Fibroblast of villous mesenchyme (primary cell): ENCODE data around the gene ZBTB25. TPM values are rescaled to one million over a fixed set of nuclear protein-coding genes. Genes with fewer than 3 reads are reported as not detected.

Source experiments
- DNase-seq: peaks from one replicate; pipeline ENCODE4 v3.0.0-alpha.2; 2010; ENCODE audit warnings: low read depth
- H3K4me3 ChIP-seq: 2 replicates; pipeline ENCODE4 v1.5.1; 2011; ENCODE audit warnings: low read depth, mild to moderate bottlenecking, low read length
- CTCF ChIP-seq: IDR thresholded peaks from 2 replicates; pipeline ENCODE4 v1.5.1; 2012; ENCODE audit warnings: low read depth, mild to moderate bottlenecking, low read length; ENCODE audit not compliant: insufficient read depth
- total RNA-seq: library from RNA; depleted of rRNA; stranded (reverse); fragments of >200 nt; gene quantifications from 2 replicates; pipeline ENCODE4 v1.2.3, GENCODE V29; 2012

The ZBTB25 gene
- total RNA-seq, 1 donor, result 8.6 TPM

- no peak overlapping the region for H3K4me3 ChIP-seq
- TF ChIP-seq CTCF, result peak; percentile 92
- DNase-seq, result peak; percentile 78
Measured at GRCh38 chr14:64510825-64511671, 7.4 kb upstream of the ZBTB25 start.

- DNase-seq, result no peak
- no peak for TF ChIP-seq CTCF
Measured at GRCh38 chr14:64509036-64509435, 5.4 kb upstream of the ZBTB25 start.

GRCh38 chr14:64508215-64508776 lies 4.7 kb upstream of the ZBTB25 start:
- DNase-seq, result no peak
- H3K4me3 ChIP-seq, result no peak overlapping the region
- no peak for TF ChIP-seq CTCF

More at GRCh38 chr14:64509036-64509435, 5.4 kb upstream of the ZBTB25 start:
- H3K4me3 ChIP-seq, result no peak overlapping the region

GRCh38 chr14:64507376-64508156 lies 3.9 kb upstream of the ZBTB25 start:
- no peak for TF ChIP-seq CTCF
- DNase-seq, result peak; percentile 52
- peak overlapping the region; percentile 95 for H3K4me3 ChIP-seq

GRCh38 chr14:64506721-64507120 lies 3.1 kb upstream of the ZBTB25 start:
- no peak for TF ChIP-seq CTCF
- H3K4me3 ChIP-seq, result peak overlapping the region; percentile 95
- DNase-seq, result peak; percentile 22

- no peak for TF ChIP-seq CTCF
- peak; percentile 90 for DNase-seq
- peak overlapping the region; percentile 95 for H3K4me3 ChIP-seq
Measured at GRCh38 chr14:64504897-64505794, 1.5 kb upstream of the ZBTB25 start.
